Upper lobe of right lung (tissue), 1 donor: ENCODE measurements around the gene JCAD. TPM values are rescaled to one million over a fixed set of nuclear protein-coding genes. Genes with fewer than 3 reads are reported as not detected.

Experiments used
- ATAC-seq: fragments of 200-7000 bp; cut with Tn5 transposase; one replicate; pipeline ENCODE4 v1.9.1; 2020; ENCODE audit warnings: mild to moderate bottlenecking, moderate library complexity
- DNase-seq: peaks from one replicate; pipeline ENCODE4 v3.0.0-alpha.2; 2020
- H3K27ac ChIP-seq: fragments of 200-600 bp; one replicate; pipeline ENCODE4 v1.8.0; 2022
- H3K27me3 ChIP-seq: fragments of 200-600 bp; one replicate; pipeline ENCODE4 v1.8.0; 2022; ENCODE audit warnings: mild to moderate bottlenecking
- H3K36me3 ChIP-seq: fragments of 200-600 bp; one replicate; pipeline ENCODE4 v1.8.0; 2022
- H3K4me1 ChIP-seq: fragments of 200-600 bp; one replicate; pipeline ENCODE4 v1.8.0; 2022
- H3K4me3 ChIP-seq: fragments of 200-600 bp; one replicate; pipeline ENCODE4 v1.8.0; 2022; ENCODE audit warnings: mild to moderate bottlenecking
- H3K9me3 ChIP-seq: fragments of 200-600 bp; one replicate; pipeline ENCODE4 v1.8.0; 2022
- intact Hi-C: fragments of 100-400 bp; cut with DNase I; formaldehyde crosslinking; loops from one replicate; pipeline ENCODE4 v1.11.0; 2022
- total RNA-seq: library from RNA; stranded (reverse); fragmentation: NEBNext Ultra II Directional; extraction: Animal tissue kit (Norgen Biotek cat#: 25700); gene quantifications from one replicate; pipeline ENCODE4 v1.2.1, GENCODE V29; 2021
- TF ChIP-seq, protein P1 (sequence below): fragments of 200-600 bp; IDR thresholded peaks from one replicate; pipeline ENCODE4 v1.8.0; 2022; ENCODE audit warnings: antibody characterized with exemption
- donor health status: DM: no; HTN: yes; CAD: no; lungs with severe emphysema.

Gene JCAD
- total RNA-seq, 1 donor from 2014 or later = 67.6 TPM

DNA sequence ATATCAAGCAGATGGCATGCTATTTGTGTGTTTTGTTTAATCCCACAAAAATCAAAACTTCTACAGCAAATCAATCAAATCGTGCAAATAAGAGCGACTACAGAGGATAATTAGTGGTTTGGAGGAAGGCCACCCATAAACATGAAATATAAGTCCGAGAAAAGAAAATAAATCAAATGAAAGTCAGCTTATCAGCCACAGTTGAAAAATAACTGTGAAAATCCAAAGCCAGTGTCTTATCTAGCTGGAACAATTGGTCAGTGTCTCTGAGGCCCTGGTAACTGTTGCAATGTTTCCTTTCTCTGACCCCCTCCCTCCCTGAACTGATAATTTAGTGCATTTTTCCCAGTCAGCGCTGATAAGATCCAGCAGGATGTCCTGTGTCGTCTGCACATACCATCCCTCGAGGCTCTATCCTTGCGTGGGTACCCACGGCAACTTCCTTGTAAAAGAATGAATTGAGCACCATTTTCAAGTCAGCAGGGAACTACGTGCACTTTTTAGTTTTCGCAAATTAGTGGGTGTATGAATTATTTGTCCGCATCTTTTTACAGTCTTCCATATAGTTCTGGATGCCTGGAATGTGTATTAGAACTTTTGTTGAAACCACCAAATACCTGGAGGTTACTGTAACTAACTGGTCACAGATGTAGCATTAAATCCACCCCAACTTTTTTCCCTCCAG is 10.8 kb upstream of the JCAD start:
- intact Hi-C loops = no loop called here
- H3K4me3 ChIP-seq = no peak overlapping the region
- ATAC-seq (peak; percentile 41), DNase-seq (no peak)
- TF ChIP-seq, protein P1, sequence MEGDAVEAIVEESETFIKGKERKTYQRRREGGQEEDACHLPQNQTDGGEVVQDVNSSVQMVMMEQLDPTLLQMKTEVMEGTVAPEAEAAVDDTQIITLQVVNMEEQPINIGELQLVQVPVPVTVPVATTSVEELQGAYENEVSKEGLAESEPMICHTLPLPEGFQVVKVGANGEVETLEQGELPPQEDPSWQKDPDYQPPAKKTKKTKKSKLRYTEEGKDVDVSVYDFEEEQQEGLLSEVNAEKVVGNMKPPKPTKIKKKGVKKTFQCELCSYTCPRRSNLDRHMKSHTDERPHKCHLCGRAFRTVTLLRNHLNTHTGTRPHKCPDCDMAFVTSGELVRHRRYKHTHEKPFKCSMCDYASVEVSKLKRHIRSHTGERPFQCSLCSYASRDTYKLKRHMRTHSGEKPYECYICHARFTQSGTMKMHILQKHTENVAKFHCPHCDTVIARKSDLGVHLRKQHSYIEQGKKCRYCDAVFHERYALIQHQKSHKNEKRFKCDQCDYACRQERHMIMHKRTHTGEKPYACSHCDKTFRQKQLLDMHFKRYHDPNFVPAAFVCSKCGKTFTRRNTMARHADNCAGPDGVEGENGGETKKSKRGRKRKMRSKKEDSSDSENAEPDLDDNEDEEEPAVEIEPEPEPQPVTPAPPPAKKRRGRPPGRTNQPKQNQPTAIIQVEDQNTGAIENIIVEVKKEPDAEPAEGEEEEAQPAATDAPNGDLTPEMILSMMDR = no peak
- no peaks in the 10 kb centered on the region for H3K9me3 ChIP-seq
- no peaks in the 10 kb centered on the region for H3K36me3 ChIP-seq
- H3K27me3 ChIP-seq = no peaks in the 10 kb centered on the region
- H3K27ac ChIP-seq = no peak overlapping the region
- no peaks in the 10 kb centered on the region for H3K4me1 ChIP-seq

DNA sequence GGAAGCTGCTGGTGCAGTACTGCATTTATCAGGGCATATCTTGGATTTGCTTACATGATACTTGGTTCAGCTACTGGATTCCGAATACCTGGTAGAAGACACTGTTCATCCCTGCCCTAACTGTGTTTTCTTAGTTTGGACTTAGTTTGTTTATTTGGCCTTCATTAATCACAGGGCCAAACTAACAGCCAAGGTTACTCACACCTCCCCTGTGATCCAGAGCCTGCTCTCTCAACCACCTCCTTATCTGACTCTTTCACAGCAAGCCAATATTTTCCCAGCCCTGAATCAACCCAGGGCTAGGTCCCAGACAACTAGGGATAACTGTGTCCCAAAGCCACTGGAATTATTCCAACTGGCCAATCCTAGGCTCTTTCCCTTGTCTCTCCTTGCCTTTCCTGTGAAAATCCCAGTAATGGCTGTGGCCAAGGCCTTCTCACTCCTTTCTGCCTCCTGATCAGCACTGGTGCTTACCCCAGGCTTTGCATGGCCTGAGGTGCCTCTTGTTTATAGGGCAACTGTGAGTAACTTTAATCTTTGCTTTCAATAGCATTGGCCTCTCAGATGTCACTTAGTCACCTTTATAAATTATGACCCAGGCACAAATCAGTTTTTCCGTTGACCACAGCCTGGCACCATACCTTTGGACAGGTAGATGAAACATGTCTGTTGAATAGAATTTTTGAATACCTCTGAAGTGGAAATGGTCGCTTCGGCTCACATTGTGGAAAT is 9.3 kb upstream of the JCAD start:
- Histone ChIP-seq H3K36me3 (no peaks in the 10 kb centered on the region), H3K27ac (no peak overlapping the region), H3K9me3 (no peaks in the 10 kb centered on the region), H3K4me1 (no peaks in the 10 kb centered on the region), H3K4me3 (no peak overlapping the region), H3K27me3 (no peaks in the 10 kb centered on the region)
- intact Hi-C loops = no loop called here
- ATAC-seq = no peak
- DNase-seq = no peak
- TF ChIP-seq, protein P1 = no peak

DNA sequence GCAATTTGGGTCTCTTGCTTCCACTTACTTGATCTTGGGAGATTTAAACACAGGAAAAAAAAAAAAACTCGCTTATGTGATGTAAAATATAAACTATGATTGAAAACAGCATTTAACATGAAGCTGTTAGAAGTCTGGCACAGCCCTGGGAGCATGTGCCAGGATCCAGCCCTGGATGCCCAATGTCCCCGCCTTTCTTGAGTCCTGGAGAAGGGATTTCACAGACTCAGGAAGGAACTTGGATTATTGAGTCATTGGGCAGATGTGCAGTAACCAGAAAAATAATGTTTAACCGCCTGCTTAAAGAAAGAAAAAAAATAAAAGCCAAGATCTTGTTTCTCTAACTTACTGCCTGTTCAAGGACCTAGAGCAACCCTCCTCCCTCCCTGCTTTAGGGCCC is 3.7 kb upstream of the JCAD start:
- no peaks in the 10 kb centered on the region for H3K9me3 ChIP-seq
- TF ChIP-seq, protein P1 = no peak
- H3K4me1 ChIP-seq = peaks cover 3% of the 10 kb centered on the region
- no peak for ATAC-seq
- DNase-seq = no peak
- no peak overlapping the region for H3K27ac ChIP-seq
- intact Hi-C loops = no loop called here
- no peak overlapping the region for H3K4me3 ChIP-seq
- no peaks in the 10 kb centered on the region for H3K36me3 ChIP-seq
- H3K27me3 ChIP-seq = no peaks in the 10 kb centered on the region

DNA sequence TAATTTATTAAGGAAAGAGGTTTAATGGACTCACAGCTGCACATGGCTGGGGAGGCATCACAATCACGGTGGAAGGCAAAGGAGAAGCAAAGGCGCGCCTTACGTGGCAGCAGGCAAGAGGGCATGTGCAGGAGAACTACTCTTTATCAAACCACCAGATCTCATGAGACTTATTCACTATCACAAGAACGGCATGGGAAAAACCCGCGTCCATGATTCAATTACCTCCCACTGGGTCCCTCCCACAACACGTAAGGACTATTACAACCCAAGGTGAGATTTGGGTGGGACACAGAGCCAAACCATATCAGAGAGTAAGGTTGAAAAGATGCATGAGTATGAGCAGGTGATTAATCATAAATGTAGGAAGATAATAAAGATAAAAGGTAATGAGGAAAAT is 3.2 kb upstream of the JCAD start:
- H3K9me3 ChIP-seq = no peaks in the 10 kb centered on the region
- DNase-seq = no peak
- no peak for ATAC-seq
- peaks cover 3% of the 10 kb centered on the region for H3K4me1 ChIP-seq
- TF ChIP-seq, protein P1 = no peak
- H3K27me3 ChIP-seq = no peaks in the 10 kb centered on the region
- H3K4me3 ChIP-seq = no peak overlapping the region
- H3K36me3 ChIP-seq = no peaks in the 10 kb centered on the region
- intact Hi-C loops = no loop called here
- no peak overlapping the region for H3K27ac ChIP-seq

DNA sequence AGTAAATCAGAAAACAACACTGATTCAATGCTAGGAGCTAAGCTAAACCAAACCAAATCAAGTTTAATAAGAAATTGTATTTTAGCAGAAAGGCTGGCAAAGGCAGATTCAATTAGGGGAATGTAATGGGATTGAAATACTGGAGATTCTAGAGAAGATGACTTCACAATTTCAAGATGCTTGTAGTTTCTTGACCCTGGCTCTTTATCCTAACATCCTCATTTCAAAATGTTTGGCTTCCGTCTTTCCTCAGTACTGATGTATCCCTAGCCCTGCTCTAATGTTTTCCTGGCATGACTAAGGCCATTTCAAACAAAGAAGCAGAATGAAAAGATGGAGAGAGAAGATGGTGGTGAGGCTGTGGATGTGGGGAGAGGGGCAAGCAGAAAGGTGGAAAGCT is 2.7 kb upstream of the JCAD start:
- H3K27ac ChIP-seq = no peak overlapping the region
- intact Hi-C loops = no loop called here
- no peak overlapping the region for H3K4me3 ChIP-seq
- TF ChIP-seq, protein P1 = no peak
- no peak for DNase-seq
- H3K27me3 ChIP-seq = no peaks in the 10 kb centered on the region
- no peaks in the 10 kb centered on the region for H3K9me3 ChIP-seq
- H3K4me1 ChIP-seq = peaks cover 3% of the 10 kb centered on the region
- ATAC-seq = no peak
- H3K36me3 ChIP-seq = no peaks in the 10 kb centered on the region
